ENCODE measurements around the gene ARHGAP24.

GRCh38 chr4:85477534-85477933 lies 2.6 kb downstream of the ARHGAP24 start:
- no peak for TF ChIP-seq POLR2A (IDR thresholded peaks at IDR 0.05)
- no peak for TF ChIP-seq POLR2AphosphoS5 (IDR thresholded peaks at IDR 0.05)
- TF ChIP-seq EP300 (IDR thresholded peaks at IDR 0.05): no peak
